Tibial nerve (tissue), 4 donors: Measurements from ENCODE around the gene ZEB1. TPM values are rescaled to one million over a fixed set of nuclear protein-coding genes. Genes with fewer than 3 reads are reported as not detected.

Experiments
- DNase-seq, 2 donors: peaks; one replicate each; pipeline ENCODE4 v3.0.0-alpha.2; 2019; ENCODE audit warnings: low spot score in 2 of 2
- H3K27ac ChIP-seq, 4 donors: fragments of 200-600 bp; sonication (generic) in 3 of 4; one replicate each; pipeline ENCODE4 v1.5.1; 2017 to 2019; ENCODE audit warnings: mild to moderate bottlenecking in 1 of 4
- H3K27me3 ChIP-seq, 2 donors: fragments of 200-600 bp; sonication (generic) in 1 of 2; one replicate each; pipeline versions ENCODE4 v1.5.1 to v1.6.0; 2017 to 2019
- H3K36me3 ChIP-seq, 3 donors: fragments of 200-600 bp; sonication (generic); one replicate each; pipeline ENCODE4 v1.5.1; 2018 to 2019
- H3K4me1 ChIP-seq, 4 donors: fragments of 200-600 bp; sonication (generic) in 3 of 4; one replicate each; pipeline ENCODE4 v1.5.1; 2017 to 2019
- H3K4me3 ChIP-seq, 4 donors: fragments of 200-600 bp; sonication (generic) in 3 of 4; one replicate each; pipeline ENCODE4 v1.5.1; 2017 to 2019; ENCODE audit warnings: mild to moderate bottlenecking in 1 of 4, moderate library complexity in 1 of 4
- H3K9me3 ChIP-seq, 4 donors: fragments of 200-600 bp; sonication (generic) in 3 of 4; one replicate each; pipeline ENCODE4 v1.5.1; 2017 to 2019
- CTCF ChIP-seq, 5 experiments: fragments of 200-600 bp in 3 of 5; fragments of 450-650 bp in 2 of 5; sonication (generic) in 3 of 5; IDR thresholded peaks; one replicate each; pipeline ENCODE4 v1.5.1; 2016 to 2019; ENCODE audit warnings: antibody characterized with exemption in 5 of 5, mild to moderate bottlenecking in 3 of 5, moderate library complexity in 2 of 5
- EP300 ChIP-seq, 2 donors: sonication (generic); formaldehyde crosslinking; IDR thresholded peaks; one replicate each; pipeline ENCODE4 v1.6.1; 2017; ENCODE audit warnings: antibody characterized with exemption in 2 of 2, mild to moderate bottlenecking in 1 of 2
- POLR2A ChIP-seq, 2 donors: fragments of 450-650 bp; IDR thresholded peaks; one replicate each; pipeline ENCODE4 v1.6.1; 2017; ENCODE audit warnings: antibody characterized with exemption in 2 of 2, mild to moderate bottlenecking in 2 of 2, moderate library complexity in 2 of 2
- WGBS, 2 donors: methylation state at CpG; one replicate each; pipeline ENCODE4 v1.1.5; 2018; 5-methylcytosine and 5-hydroxymethylcytosine counted together
- total RNA-seq, 4 donors: library from RNA; depleted of rRNA; stranded (reverse); fragments of >200 nt; gene quantifications; one replicate each; pipeline ENCODE4 v1.1.0, GENCODE V29; 2016

The ZEB1 gene
- total RNA-seq, 4 donors from 2014 or later, result 84.6 to 128 (median 95.7) TPM

GRCh38 chr10:31393844-31394243 is 74.8 kb downstream of the ZEB1 start:
- no peak overlapping the region for H3K27ac ChIP-seq
- no peak for TF ChIP-seq CTCF (IDR thresholded peaks at IDR 0.05)
- TF ChIP-seq EP300 (IDR thresholded peaks at IDR 0.05), result no peak
- no peak for TF ChIP-seq POLR2A (IDR thresholded peaks at IDR 0.05)
- peaks cover 0 to 16% (median 6%) of the 10 kb centered on the region in 4 donors for H3K4me1 ChIP-seq
- no peak overlapping the region for H3K4me3 ChIP-seq
- WGBS, 2 donors, result 88 to 93% methylated on average over 1 of the region's 1 CpG
- no peaks in the 10 kb centered on the region for H3K36me3 ChIP-seq
- no peaks in the 10 kb centered on the region for H3K9me3 ChIP-seq
- DNase-seq, result no peak
- no peaks in the 10 kb centered on the region for H3K27me3 ChIP-seq

- Histone ChIP-seq H3K27ac (no peak overlapping the region), H3K4me1 (peaks cover 0 to 35% (median 6%) of the 10 kb centered on the region in 4 donors), H3K27me3 (no peaks in the 10 kb centered on the region), H3K4me3 (no peak overlapping the region), H3K9me3 (no peaks in the 10 kb centered on the region), H3K36me3 (no peaks in the 10 kb centered on the region)
- TF ChIP-seq EP300 (IDR thresholded peaks at IDR 0.05), result no peak
- no peak for TF ChIP-seq POLR2A (IDR thresholded peaks at IDR 0.05)
- TF ChIP-seq CTCF (IDR thresholded peaks at IDR 0.05), result no peak
- 55 to 69% methylated on average over 3 of the region's 3 CpGs for WGBS, 2 donors
- DNase-seq, result no peak
These were observed 76.7 kb downstream of the ZEB1 start for GRCh38 chr10:31395695-31396094.

GRCh38 chr10:31396376-31396775 is 77.4 kb downstream of the ZEB1 start:
- no peaks in the 10 kb centered on the region for H3K36me3 ChIP-seq
- no peaks in the 10 kb centered on the region for H3K27me3 ChIP-seq
- H3K4me1 ChIP-seq, result peaks cover 0 to 41% (median 6%) of the 10 kb centered on the region in 4 donors
- TF ChIP-seq CTCF (IDR thresholded peaks at IDR 0.05) (no peak), EP300 (IDR thresholded peaks at IDR 0.05) (no peak), POLR2A (IDR thresholded peaks at IDR 0.05) (no peak)
- no peak for DNase-seq
- H3K9me3 ChIP-seq, result no peaks in the 10 kb centered on the region
- H3K4me3 ChIP-seq, result no peak overlapping the region
- no peak overlapping the region for H3K27ac ChIP-seq

GRCh38 chr10:31397852-31398251 is 78.8 kb downstream of the ZEB1 start:
- H3K4me3 ChIP-seq, result no peak overlapping the region
- TF ChIP-seq CTCF (IDR thresholded peaks at IDR 0.05) (no peak), POLR2A (IDR thresholded peaks at IDR 0.05) (no peak), EP300 (IDR thresholded peaks at IDR 0.05) (no peak)
- peaks cover 0 to 50% (median 6%) of the 10 kb centered on the region in 4 donors for H3K4me1 ChIP-seq
- no peaks in the 10 kb centered on the region for H3K9me3 ChIP-seq
- no peaks in the 10 kb centered on the region for H3K27me3 ChIP-seq
- H3K27ac ChIP-seq, result no peak overlapping the region
- 96 to 97% methylated on average over 1 of the region's 1 CpG for WGBS, 2 donors
- H3K36me3 ChIP-seq, result no peaks in the 10 kb centered on the region
- DNase-seq, result no peak

- Histone ChIP-seq H3K4me3 (no peak overlapping the region), H3K9me3 (no peaks in the 10 kb centered on the region), H3K4me1 (peaks cover 0 to 50% (median 6%) of the 10 kb centered on the region in 4 donors), H3K27me3 (no peaks in the 10 kb centered on the region), H3K36me3 (no peaks in the 10 kb centered on the region), H3K27ac (no peak overlapping the region)
- WGBS, 2 donors, result 90 to 95% methylated on average over 5 of the region's 5 CpGs
- TF ChIP-seq POLR2A (IDR thresholded peaks at IDR 0.05) (no peak), EP300 (IDR thresholded peaks at IDR 0.05) (no peak), CTCF (IDR thresholded peaks at IDR 0.05) (no peak)
- no peak for DNase-seq
These were observed 80.2 kb downstream of the ZEB1 start for GRCh38 chr10:31399171-31399570.
